ENCODE measurements around the gene RDH13.
"Not testable (repeated sequence)": the region's sequence is repeated elsewhere in the genome, so short reads cannot be mapped to it uniquely, and the experiment has no call there.

GRCh38 chr19:55107252-55107651 is 44.3 kb upstream of the RDH13 start:
- not testable (repeated sequence) for TF ChIP-seq CTCF, POLR2A (IDR thresholded peaks at IDR 0.05)
